OCI-LY3 (cell line): ENCODE data around the gene SPOCK1.

Experiments
- EZH2phosphoT487 ChIP-seq: fragments of 200-600 bp; shearing (Covaris generic); IDR thresholded peaks from 2 replicates; pipeline ENCODE4 v1.6.1; 2018; ENCODE audit warnings: antibody characterized with exemption, mixed run types, low read depth
- TF ChIP-seq, protein P1 (sequence below): fragments of 200-600, 300-600 bp; sonication (generic); IDR thresholded peaks from 2 replicates; pipeline ENCODE4 v1.5.1; 2014; ENCODE audit warnings: antibody characterized with exemption, low read length, low read depth

- TF ChIP-seq, protein P1, sequence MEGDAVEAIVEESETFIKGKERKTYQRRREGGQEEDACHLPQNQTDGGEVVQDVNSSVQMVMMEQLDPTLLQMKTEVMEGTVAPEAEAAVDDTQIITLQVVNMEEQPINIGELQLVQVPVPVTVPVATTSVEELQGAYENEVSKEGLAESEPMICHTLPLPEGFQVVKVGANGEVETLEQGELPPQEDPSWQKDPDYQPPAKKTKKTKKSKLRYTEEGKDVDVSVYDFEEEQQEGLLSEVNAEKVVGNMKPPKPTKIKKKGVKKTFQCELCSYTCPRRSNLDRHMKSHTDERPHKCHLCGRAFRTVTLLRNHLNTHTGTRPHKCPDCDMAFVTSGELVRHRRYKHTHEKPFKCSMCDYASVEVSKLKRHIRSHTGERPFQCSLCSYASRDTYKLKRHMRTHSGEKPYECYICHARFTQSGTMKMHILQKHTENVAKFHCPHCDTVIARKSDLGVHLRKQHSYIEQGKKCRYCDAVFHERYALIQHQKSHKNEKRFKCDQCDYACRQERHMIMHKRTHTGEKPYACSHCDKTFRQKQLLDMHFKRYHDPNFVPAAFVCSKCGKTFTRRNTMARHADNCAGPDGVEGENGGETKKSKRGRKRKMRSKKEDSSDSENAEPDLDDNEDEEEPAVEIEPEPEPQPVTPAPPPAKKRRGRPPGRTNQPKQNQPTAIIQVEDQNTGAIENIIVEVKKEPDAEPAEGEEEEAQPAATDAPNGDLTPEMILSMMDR = no peak
- no peak for TF ChIP-seq EZH2phosphoT487
Observed at GRCh38 chr5:137433539-137433938, 65.6 kb downstream of the SPOCK1 start.
